Heart left ventricle (tissue), 16 donors: ENCODE data around the gene CPD. TPM values are rescaled to one million over a fixed set of nuclear protein-coding genes. Genes with fewer than 3 reads are reported as not detected.
A peak's percentile ranks its signal among the peaks of the same experiment; 100 is the strongest.

Source experiments
- ATAC-seq, 4 donors: fragments of 200-7000 bp; cut with Tn5 transposase; one replicate each; pipeline ENCODE4 v1.9.1; 2020 to 2022; ENCODE audit warnings: moderate library complexity in 4 of 4, mild to moderate bottlenecking in 3 of 4, moderate number of reproducible peaks in 1 of 4
- DNase-seq, 5 donors: peaks; one replicate each; pipeline ENCODE4 v3.0.0-alpha.2; 2020
- H3K27ac ChIP-seq, 12 donors: fragments of 200-600 bp; sonication (generic) in 4 of 12; one replicate each; pipeline versions ENCODE4 v1.5.0 to v1.8.0; 2016 to 2022; ENCODE audit warnings: mild to moderate bottlenecking in 2 of 12
- H3K27me3 ChIP-seq, 9 donors: fragments of 200-600 bp; sonication (generic) in 2 of 9; one replicate each; pipeline versions ENCODE4 v1.5.1 to v1.8.0; 2016 to 2022; ENCODE audit warnings: mild to moderate bottlenecking in 3 of 9
- H3K36me3 ChIP-seq, 9 donors: fragments of 200-600 bp; sonication (generic) in 2 of 9; one replicate each; pipeline versions ENCODE4 v1.5.0 to v1.8.0; 2018 to 2022; ENCODE audit warnings: mild to moderate bottlenecking in 2 of 9
- H3K4me1 ChIP-seq, 12 donors: fragments of 200-600 bp; sonication (generic) in 4 of 12; one replicate each; pipeline versions ENCODE4 v1.5.0 to v1.8.0; 2016 to 2022; ENCODE audit warnings: mild to moderate bottlenecking in 3 of 12
- H3K4me3 ChIP-seq, 12 donors: fragments of 200-600 bp; sonication (generic) in 4 of 12; one replicate each; pipeline versions ENCODE4 v1.5.0 to v1.8.0; 2017 to 2022; ENCODE audit warnings: mild to moderate bottlenecking in 9 of 12, moderate library complexity in 4 of 12
- H3K9me3 ChIP-seq, 12 donors: fragments of 200-600 bp; sonication (generic) in 4 of 12; one replicate each; pipeline versions ENCODE4 v1.5.0 to v1.8.0; 2016 to 2022; ENCODE audit warnings: mild to moderate bottlenecking in 1 of 12
- CTCF ChIP-seq, 12 donors: fragments of 200-600 bp; sonication (generic) in 4 of 12; IDR thresholded peaks; one replicate each; pipeline versions ENCODE4 v1.5.0 to v1.8.0; 2018 to 2022; ENCODE audit warnings: antibody characterized with exemption in 12 of 12, mild to moderate bottlenecking in 5 of 12
- POLR2A ChIP-seq, 2 donors: fragments of 450-650 bp; IDR thresholded peaks; one replicate each; pipeline ENCODE4 v1.6.1; 2017; ENCODE audit warnings: antibody characterized with exemption in 2 of 2, mild to moderate bottlenecking in 2 of 2, moderate library complexity in 2 of 2
- WGBS, 4 donors: extraction: QIAGEN DNeasy Blood & Tissue Kit in 2 of 4; methylation state at CpG; one replicate each; pipeline versions ENCODE4 v1.1.5 to v1.1.7; 2013 to 2018; 5-methylcytosine and 5-hydroxymethylcytosine counted together
- intact Hi-C, 10 donors: fragments of 100-400 bp; cut with DNase I; formaldehyde crosslinking; loops; one replicate each; pipeline versions ENCODE4 v1.11.1 to v1.14.2; 2022
- long read RNA-seq, 3 donors: library from polyadenylated mRNA; unstranded; transcript quantifications; one replicate each; pipeline ENCODE4 v2.0.0, GENCODE V29; 2020 to 2021
- polyA plus RNA-seq, 2 donors: library from polyadenylated mRNA; stranded (reverse); fragments of 200-250 nt; gene quantifications; one replicate each; pipeline ENCODE4 v1.2.3, GENCODE V29; 2013
- total RNA-seq, 9 donors: library from RNA; depleted of rRNA in 2 of 9; stranded (reverse); fragments of >200 nt in 2 of 9; fragmentation: NEBNext Ultra II Directional in 3 of 9; extraction: Animal tissue kit (Norgen Biotek cat#: 25700) in 3 of 9; gene quantifications; one replicate each; pipeline versions ENCODE4 v1.1.0 to v1.2.4, GENCODE V29; 2016 to 2023
- donor health status: ischemic (EF 13 %, LVEDD 7.1; RV severe dilation, severe dysfunction).
- donor health status: healthy with polysubstance abuse.
- donor health status: DM: no; HTN: yes; CAD: no.
- donor health status: DM: no; HTN: no; CAD: no.
- donor health status: ischemic (EF 25% LVEDD 6.9; RV normal size, moderate dysfunction).
- donor health status: ischemic (EF 25% LVEDD 5.7; RV mildly dilated, moderate dysfunction).
- donor health status: healthy.
- donor health status: DM: yes; HTN: yes; CAD: no.
- donor health status: ischemic (EF 35%, LVEDD 5.7; RV mildly dilated, moderate dysfunction).
- donor health status: nonischemic (EF 11% LVEDD 7.7; RV severe dilation, severe dysfunction).
- donor health status: DM: yes; HTN: yes; CAD: no.
- donor health status: PGD.
- donor health status: ischemic (EF 29% LVEDD 5.4; RV normal size, mild dysfunction).
- donor health status: nonischemic (EF 23%, LVEDD 6.1; RV moderate dilation, normal function).

CPD gene
- total RNA-seq: 10 to 100 TPM; 18.9 to 54.2 (median 31.8) TPM
- 10 to 100 TPM in 1 of 2 donors, 1 to 10 TPM in 1; 3.6 to 36.7 TPM for polyA plus RNA-seq
- long read RNA-seq, donor 1, full-length matches to known transcripts: 15 of 18 reads
- long read RNA-seq, donor 1, partial matches to known transcripts: 2 of 18 reads
- long read RNA-seq, donor 1, other reads (novel, unspliced or antisense): 1 of 18 reads
- long read RNA-seq, donor 2, full-length matches to known transcripts: 10 of 20 reads
- long read RNA-seq, donor 2, partial matches to known transcripts: 6 of 20 reads
- long read RNA-seq, donor 2, other reads (novel, unspliced or antisense): 4 of 20 reads
- long read RNA-seq, donor 3, full-length matches to known transcripts: 28 of 34 reads
- long read RNA-seq, donor 3, partial matches to known transcripts: 3 of 34 reads
- long read RNA-seq, donor 3, other reads (novel, unspliced or antisense): 3 of 34 reads

- peak within 1 kb of the TSS; percentile 71 to 93 (median 89) for H3K27ac ChIP-seq
- peaks cover 0 to 58% (median 40%) of the 10 kb centered on the region in 12 donors for H3K4me1 ChIP-seq
- intact Hi-C loops: loop anchor here in 5 of 10 donors (1.0 to 5.0 kb wide), 3 partner anchors 34 to 98 kb away; partner anchors contain the start of gene GOSR1 (in 1 of the 5)
- peak within 1 kb of the TSS; percentile 73 to 97 (median 88) for H3K4me3 ChIP-seq
- H3K36me3 ChIP-seq: no peaks in the 10 kb centered on the region
- 0 to 1% (median 0%) methylated on average over 8 to 59 of the region's 59 CpGs for WGBS, 4 donors
- H3K27me3 ChIP-seq: no peaks in the 10 kb centered on the region
- peak; percentile 98 to 99 (median 99) for ATAC-seq
- peak; percentile 97 to 98 (median 98) for DNase-seq
- TF ChIP-seq POLR2A (IDR thresholded peaks at IDR 0.05) (peak; percentile 74 to 93), CTCF (IDR thresholded peaks at IDR 0.05) (peak in 7 of 12 donors; percentile 6 to 42 (median 34))
- no peaks in the 10 kb centered on the region for H3K9me3 ChIP-seq
These were observed at the start of gene CPD for GRCh38 chr17:30378825-30379302. CPD (plus strand) TSS chr17:30378927; CDS start chr17:30378981, 54 bp downstream.

GRCh38 chr17:30332057-30332542 is 46.6 kb upstream of the CPD start:
- intact Hi-C loops: loop anchor here in 2 of 10 donors (10.0 kb wide), 3 partner anchors 103 to 227 kb away; no protein-coding TSS in a partner anchor
- TF ChIP-seq POLR2A (IDR thresholded peaks at IDR 0.05): no peak
- no peak for TF ChIP-seq CTCF (IDR thresholded peaks at IDR 0.05)
- ATAC-seq (no peak), DNase-seq (no peak)
- WGBS, 4 donors: 54 to 62% (median 58%) methylated on average over 4 of the region's 4 CpGs
- no peak overlapping the region for H3K4me3 ChIP-seq
- H3K27ac ChIP-seq: peak overlapping the region in 1 of 12 donors; percentile 3
- H3K36me3 ChIP-seq: no peaks in the 10 kb centered on the region
- peaks cover 0 to 8% (median 0%) of the 10 kb centered on the region in 12 donors for H3K4me1 ChIP-seq
- peaks cover 0 to 8% (median 0%) of the 10 kb centered on the region in 9 donors for H3K27me3 ChIP-seq
- no peaks in the 10 kb centered on the region for H3K9me3 ChIP-seq

- intact Hi-C loops: loop anchor here in 2 of 10 donors (10.0 kb wide), 3 partner anchors 101 to 229 kb away; no protein-coding TSS in a partner anchor
- 93 to 95% (median 94%) methylated on average over 9 of the region's 9 CpGs for WGBS, 4 donors
These were observed 45.0 kb upstream of the CPD start, which contains the start of gene TMIGD1 for GRCh38 chr17:30333503-30334360. TMIGD1 (minus strand) TSS chr17:30334057; CDS start chr17:30332133, 1,924 bp downstream.

More at GRCh38 chr17:30333503-30334360, 45.0 kb upstream of the CPD start, which contains the start of gene TMIGD1:
- Histone ChIP-seq H3K4me3 (no peak within 1 kb of the TSS), H3K27me3 (peaks cover 0 to 4% (median 0%) of the 10 kb centered on the region in 9 donors), H3K36me3 (no peaks in the 10 kb centered on the region), H3K4me1 (peaks cover 0 to 8% (median 0%) of the 10 kb centered on the region in 12 donors), H3K27ac (no peak within 1 kb of the TSS), H3K9me3 (no peaks in the 10 kb centered on the region)
- TF ChIP-seq POLR2A (IDR thresholded peaks at IDR 0.05) (no peak), CTCF (IDR thresholded peaks at IDR 0.05) (no peak)
- DNase-seq (no peak), ATAC-seq (no peak)
